ENCODE measurements around the gene PLA2G5. TPM values are rescaled to one million over a fixed set of nuclear protein-coding genes. Genes with fewer than 3 reads are reported as not detected.

Gene PLA2G5
- total RNA-seq, 1 experiment from 2014 or later = not detected

- Mint-ChIP-seq H3K9me3 (ENCODE audit: unreplicated experiment) (no peaks in the 10 kb centered on the region), H3K27me3 (ENCODE audit: insufficient read depth, unreplicated experiment) (no peaks in the 10 kb centered on the region), H3K27ac (ENCODE audit: unreplicated experiment) (no peak overlapping the region), H3K4me1 (ENCODE audit: low read depth, unreplicated experiment) (no peaks in the 10 kb centered on the region), H3K36me3 (ENCODE audit: insufficient read depth, unreplicated experiment) (no peaks in the 10 kb centered on the region), H3K4me3 (ENCODE audit: unreplicated experiment) (no peak overlapping the region)
- no peaks in the 10 kb centered on the region for H3K27me3 ChIP-seq (replicated peaks; ENCODE audit: control insufficient read depth, insufficient read depth, low read length)
- no peak overlapping the region for H3K4me3 ChIP-seq (ENCODE audit: low read depth, low read length)
- no TSS peak for BruUV-seq (replicated peaks)
- no peaks in the 10 kb centered on the region for H3K36me3 ChIP-seq (ENCODE audit: control insufficient read depth, insufficient read depth, low read length)
- CTCF ChIA-PET = no interaction called here
- no peaks in the 10 kb centered on the region for H3K9me3 ChIP-seq
- no peak for TF ChIP-seq CTCF (IDR thresholded peaks at IDR 0.05; ENCODE audit: insufficient read depth in 1 of 2, low read depth in 1 of 2, low read length in 1 of 2, severe bottlenecking in 1 of 2, unreplicated experiment in 1 of 2)
- POLR2A ChIA-PET = no interaction called here
- DNase-seq = no peak
- H3K4me1 ChIP-seq = no peaks in the 10 kb centered on the region
- intact Hi-C loops (cut with micrococcal nuclease; ENCODE audit: unreplicated experiment) = no loop called here
These were observed 2.8 kb downstream of the PLA2G5 start for GRCh38 chr1:20072771-20073170.

- Mint-ChIP-seq H3K9me3 (ENCODE audit: unreplicated experiment) (no peaks in the 10 kb centered on the region), H3K27me3 (ENCODE audit: insufficient read depth, unreplicated experiment) (no peaks in the 10 kb centered on the region), H3K4me1 (ENCODE audit: low read depth, unreplicated experiment) (no peaks in the 10 kb centered on the region), H3K36me3 (ENCODE audit: insufficient read depth, unreplicated experiment) (no peaks in the 10 kb centered on the region), H3K27ac (ENCODE audit: unreplicated experiment) (no peak overlapping the region), H3K4me3 (ENCODE audit: unreplicated experiment) (no peak overlapping the region)
- Histone ChIP-seq H3K4me1 (no peaks in the 10 kb centered on the region), H3K36me3 (ENCODE audit: control insufficient read depth, insufficient read depth, low read length) (no peaks in the 10 kb centered on the region), H3K4me3 (ENCODE audit: low read depth, low read length) (no peak overlapping the region), H3K9me3 (no peaks in the 10 kb centered on the region), H3K27me3 (replicated peaks; ENCODE audit: control insufficient read depth, insufficient read depth, low read length) (no peaks in the 10 kb centered on the region)
- no peak for DNase-seq
- TF ChIP-seq CTCF (IDR thresholded peaks at IDR 0.05; ENCODE audit: insufficient read depth in 1 of 2, low read depth in 1 of 2, low read length in 1 of 2, severe bottlenecking in 1 of 2, unreplicated experiment in 1 of 2) = no peak
- intact Hi-C loops (cut with micrococcal nuclease; ENCODE audit: unreplicated experiment) = no loop called here
- no TSS peak for BruUV-seq (replicated peaks)
- POLR2A ChIA-PET = no interaction called here
- CTCF ChIA-PET = no interaction called here
These were observed 3.3 kb downstream of the PLA2G5 start for GRCh38 chr1:20073256-20073655.

- H3K27ac Mint-ChIP-seq (ENCODE audit: unreplicated experiment) = no peak overlapping the region
- H3K36me3 ChIP-seq (ENCODE audit: control insufficient read depth, insufficient read depth, low read length) = no peaks in the 10 kb centered on the region
- H3K4me1 ChIP-seq = no peaks in the 10 kb centered on the region
- H3K9me3 Mint-ChIP-seq (ENCODE audit: unreplicated experiment) = no peaks in the 10 kb centered on the region
- ChIA-PET POLR2A (no interaction called here), CTCF (no interaction called here)
- BruUV-seq (replicated peaks) = no TSS peak
- no peak for DNase-seq
- H3K36me3 Mint-ChIP-seq (ENCODE audit: insufficient read depth, unreplicated experiment) = no peaks in the 10 kb centered on the region
- H3K27me3 Mint-ChIP-seq (ENCODE audit: insufficient read depth, unreplicated experiment) = no peaks in the 10 kb centered on the region
- no peak for TF ChIP-seq CTCF (IDR thresholded peaks at IDR 0.05; ENCODE audit: insufficient read depth in 1 of 2, low read depth in 1 of 2, low read length in 1 of 2, severe bottlenecking in 1 of 2, unreplicated experiment in 1 of 2)
- no peaks in the 10 kb centered on the region for H3K27me3 ChIP-seq (replicated peaks; ENCODE audit: control insufficient read depth, insufficient read depth, low read length)
- H3K4me3 Mint-ChIP-seq (ENCODE audit: unreplicated experiment) = no peak overlapping the region
- intact Hi-C loops (cut with micrococcal nuclease; ENCODE audit: unreplicated experiment) = no loop called here
- H3K4me1 Mint-ChIP-seq (ENCODE audit: low read depth, unreplicated experiment) = no peaks in the 10 kb centered on the region
- H3K9me3 ChIP-seq = no peaks in the 10 kb centered on the region
- H3K4me3 ChIP-seq (ENCODE audit: low read depth, low read length) = no peak overlapping the region
These were observed 4.2 kb downstream of the PLA2G5 start for GRCh38 chr1:20074055-20074724.

All from Caco-2 (cell line).